Prostate gland (tissue), 2 donors: Measurements from ENCODE around the gene NR6A1.

Experiments
- POLR2A ChIP-seq: fragments of 450-650 bp; IDR thresholded peaks from one replicate; pipeline ENCODE4 v1.6.1; 2016; ENCODE audit warnings: antibody characterized with exemption, mild to moderate bottlenecking
- POLR2AphosphoS5 ChIP-seq: sonication (generic); formaldehyde crosslinking; IDR thresholded peaks from one replicate; pipeline ENCODE4 v1.6.1; 2017; ENCODE audit warnings: antibody characterized with exemption
- TF ChIP-seq, protein P1 (sequence below), 4 experiments: fragments of 200-600 bp in 2 of 4; fragments of 450-650 bp in 2 of 4; sonication (generic) in 2 of 4; IDR thresholded peaks; 1 replicate in 3 of 4; 2 replicates in 1 of 4; pipeline ENCODE4 v1.5.1; 2016 to 2019; ENCODE audit warnings: antibody characterized with exemption in 4 of 4, mild to moderate bottlenecking in 2 of 4, moderate library complexity in 2 of 4

DNA sequence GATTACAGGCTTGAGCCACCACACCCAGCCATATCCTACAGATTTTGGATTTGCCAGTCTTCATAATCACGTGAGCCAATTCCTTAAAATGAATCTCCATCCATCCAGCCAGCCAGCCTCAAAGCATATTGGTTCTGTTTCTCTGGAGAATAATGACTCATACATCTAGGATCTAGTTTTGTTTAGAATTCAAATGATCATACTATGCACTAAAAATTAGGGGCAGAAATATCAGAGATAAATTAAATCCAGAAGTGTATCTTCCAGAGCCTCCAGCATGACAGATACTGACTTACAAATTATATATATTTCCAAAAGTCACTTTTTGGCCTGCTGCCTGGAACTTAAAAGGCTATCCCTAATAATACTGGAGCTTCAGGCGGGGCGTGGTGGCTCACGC, 144.8 kb downstream of the NR6A1 start:
- TF ChIP-seq, protein P1, sequence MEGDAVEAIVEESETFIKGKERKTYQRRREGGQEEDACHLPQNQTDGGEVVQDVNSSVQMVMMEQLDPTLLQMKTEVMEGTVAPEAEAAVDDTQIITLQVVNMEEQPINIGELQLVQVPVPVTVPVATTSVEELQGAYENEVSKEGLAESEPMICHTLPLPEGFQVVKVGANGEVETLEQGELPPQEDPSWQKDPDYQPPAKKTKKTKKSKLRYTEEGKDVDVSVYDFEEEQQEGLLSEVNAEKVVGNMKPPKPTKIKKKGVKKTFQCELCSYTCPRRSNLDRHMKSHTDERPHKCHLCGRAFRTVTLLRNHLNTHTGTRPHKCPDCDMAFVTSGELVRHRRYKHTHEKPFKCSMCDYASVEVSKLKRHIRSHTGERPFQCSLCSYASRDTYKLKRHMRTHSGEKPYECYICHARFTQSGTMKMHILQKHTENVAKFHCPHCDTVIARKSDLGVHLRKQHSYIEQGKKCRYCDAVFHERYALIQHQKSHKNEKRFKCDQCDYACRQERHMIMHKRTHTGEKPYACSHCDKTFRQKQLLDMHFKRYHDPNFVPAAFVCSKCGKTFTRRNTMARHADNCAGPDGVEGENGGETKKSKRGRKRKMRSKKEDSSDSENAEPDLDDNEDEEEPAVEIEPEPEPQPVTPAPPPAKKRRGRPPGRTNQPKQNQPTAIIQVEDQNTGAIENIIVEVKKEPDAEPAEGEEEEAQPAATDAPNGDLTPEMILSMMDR (IDR thresholded peaks at IDR 0.05) = no peak
- TF ChIP-seq POLR2A (no peak), POLR2AphosphoS5 (no peak)
